ENCODE measurements around the gene KLHL21. TPM values are rescaled to one million over a fixed set of nuclear protein-coding genes. Genes with fewer than 3 reads are reported as not detected.
"Not testable (repeated sequence)": the region's sequence is repeated elsewhere in the genome, so short reads cannot be mapped to it uniquely, and the experiment has no call there.

The KLHL21 gene, protein sequence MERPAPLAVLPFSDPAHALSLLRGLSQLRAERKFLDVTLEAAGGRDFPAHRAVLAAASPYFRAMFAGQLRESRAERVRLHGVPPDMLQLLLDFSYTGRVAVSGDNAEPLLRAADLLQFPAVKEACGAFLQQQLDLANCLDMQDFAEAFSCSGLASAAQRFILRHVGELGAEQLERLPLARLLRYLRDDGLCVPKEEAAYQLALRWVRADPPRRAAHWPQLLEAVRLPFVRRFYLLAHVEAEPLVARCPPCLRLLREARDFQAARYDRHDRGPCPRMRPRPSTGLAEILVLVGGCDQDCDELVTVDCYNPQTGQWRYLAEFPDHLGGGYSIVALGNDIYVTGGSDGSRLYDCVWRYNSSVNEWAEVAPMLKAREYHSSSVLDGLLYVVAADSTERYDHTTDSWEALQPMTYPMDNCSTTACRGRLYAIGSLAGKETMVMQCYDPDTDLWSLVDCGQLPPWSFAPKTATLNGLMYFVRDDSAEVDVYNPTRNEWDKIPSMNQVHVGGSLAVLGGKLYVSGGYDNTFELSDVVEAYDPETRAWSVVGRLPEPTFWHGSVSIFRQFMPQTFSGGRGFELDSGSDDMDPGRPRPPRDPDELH
- 10 to 100 TPM; 31.2 TPM for total RNA-seq

DNA sequence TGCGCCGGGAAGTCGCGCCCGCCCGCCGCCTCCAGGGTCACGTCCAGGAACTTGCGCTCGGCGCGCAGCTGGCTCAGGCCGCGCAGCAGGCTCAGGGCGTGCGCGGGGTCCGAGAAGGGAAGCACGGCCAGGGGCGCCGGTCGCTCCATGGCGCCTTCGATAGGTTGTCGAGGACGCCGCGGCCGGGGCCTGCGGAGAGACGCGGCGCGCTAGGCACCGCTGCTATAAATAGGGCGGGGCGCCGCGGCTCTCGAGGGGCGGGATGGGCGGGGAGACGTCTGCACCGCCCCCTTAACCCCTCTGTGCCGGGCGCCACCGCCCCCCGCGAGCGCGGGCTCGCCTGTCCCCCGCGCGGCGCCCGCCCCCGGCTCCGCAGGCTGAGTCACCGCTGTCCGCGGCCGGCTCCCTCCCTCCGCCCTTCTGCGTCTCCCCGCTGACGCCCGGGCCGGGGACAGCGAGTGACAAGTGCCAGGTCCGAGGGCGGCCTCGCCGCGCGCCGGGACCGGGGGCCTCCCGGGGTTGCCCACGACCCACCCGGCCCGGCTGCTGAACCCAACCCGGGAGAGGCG, at the start of gene KLHL21:
KLHL21 (minus strand) TSS at position 201 of the 569 bp plus-strand sequence; CDS start at position 149, 52 bp downstream.
- H3K27me3 Mint-ChIP-seq, result no peaks in the 10 kb centered on the region

DNA sequence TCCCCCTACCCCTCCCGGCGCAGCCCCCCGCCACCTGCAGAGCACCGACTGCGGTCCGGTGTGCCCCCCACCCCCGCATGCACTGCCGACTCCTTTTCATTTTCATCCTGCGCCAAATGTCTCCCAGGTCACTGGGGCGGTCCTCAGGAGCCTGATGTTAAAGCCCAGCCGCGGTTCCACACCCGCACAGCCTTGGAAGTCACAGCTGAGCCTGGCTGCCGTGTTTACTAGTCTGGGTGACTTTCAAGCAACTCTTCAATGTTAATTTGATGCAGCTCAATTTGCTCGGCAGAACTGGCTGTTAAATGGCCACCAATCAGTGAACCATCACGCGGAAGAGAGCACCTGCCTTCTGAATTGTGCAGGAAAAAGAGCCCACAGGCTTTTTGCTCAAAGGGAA, 49.2 kb upstream of the KLHL21 start:
- Mint-ChIP-seq H3K27ac (no peak overlapping the region), H3K4me1 (peaks cover under 1% of the 10 kb centered on the region), H3K36me3 (peaks cover 13% of the 10 kb centered on the region), H3K4me3 (no peak overlapping the region), H3K27me3 (no peaks in the 10 kb centered on the region), H3K9me3 (no peaks in the 10 kb centered on the region)
- no peak for DNase-seq

More for the DNA sequence above, at the start of gene KLHL21:
- Mint-ChIP-seq H3K4me3 (peak within 1 kb of the TSS; percentile 95), H3K4me1 (peaks cover 35% of the 10 kb centered on the region), H3K9me3 (no peaks in the 10 kb centered on the region), H3K36me3 (peaks cover 29% of the 10 kb centered on the region), H3K27ac (peak within 1 kb of the TSS; percentile 97)
- peak; percentile 96 for DNase-seq

DNA sequence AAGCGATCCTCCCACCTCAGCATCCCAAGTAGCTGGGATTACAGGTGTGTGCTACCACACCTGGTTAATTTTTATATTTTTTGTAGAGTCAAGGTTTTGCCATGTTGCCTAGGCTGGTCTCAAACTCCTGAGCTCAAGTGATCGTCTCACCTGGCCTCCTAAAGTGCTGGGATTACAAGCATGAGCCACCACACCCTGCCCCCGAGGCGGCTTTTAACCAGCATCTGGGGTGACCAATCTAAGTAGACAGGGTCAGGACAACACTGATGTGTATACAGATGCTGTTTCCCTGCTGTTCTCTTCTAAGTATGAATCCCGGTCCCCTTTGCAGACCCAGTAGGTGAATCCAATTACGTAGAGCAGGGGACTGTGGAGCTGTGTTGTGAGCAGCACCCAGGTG, 45.9 kb upstream of the KLHL21 start:
- no peak for DNase-seq
- Mint-ChIP-seq H3K27ac (no peak overlapping the region), H3K4me3 (no peak overlapping the region), H3K36me3 (peaks cover 18% of the 10 kb centered on the region), H3K9me3 (no peaks in the 10 kb centered on the region), H3K27me3 (no peaks in the 10 kb centered on the region), H3K4me1 (no peaks in the 10 kb centered on the region)

DNA sequence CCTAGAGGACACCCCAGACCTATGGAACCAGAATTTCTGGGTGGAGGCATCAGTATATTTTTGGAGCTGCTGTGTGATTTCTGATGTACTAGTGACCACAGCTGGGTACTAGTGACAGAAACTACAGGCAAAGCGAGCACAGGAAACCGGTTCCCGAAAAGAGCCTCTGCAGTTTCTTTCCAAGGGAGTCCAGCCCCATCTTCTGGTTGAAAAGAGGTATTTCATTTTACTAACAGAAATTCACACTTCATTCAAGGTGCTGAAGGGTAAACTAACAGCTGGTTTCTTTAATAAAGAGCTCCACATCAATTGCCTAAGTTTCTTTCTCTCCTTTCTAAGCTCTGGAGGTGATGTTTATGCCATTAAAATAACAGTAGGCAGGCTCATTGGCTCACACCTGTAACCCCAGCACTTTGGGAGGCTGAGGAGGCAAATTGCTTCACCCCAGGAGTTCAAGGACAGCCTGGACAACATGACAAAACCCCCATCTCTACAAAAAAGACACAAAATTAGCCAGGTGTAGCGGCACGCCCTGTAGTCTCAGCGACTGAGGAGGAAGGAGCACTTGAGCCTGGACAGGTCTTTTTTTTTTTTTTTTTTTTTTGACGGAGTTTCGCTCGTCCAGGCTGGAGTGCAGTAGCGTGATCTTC, 44.0 kb upstream of the KLHL21 start:
- Mint-ChIP-seq H3K27me3 (no peaks in the 10 kb centered on the region), H3K36me3 (peaks cover 21% of the 10 kb centered on the region), H3K4me1 (no peaks in the 10 kb centered on the region), H3K27ac (no peak overlapping the region), H3K9me3 (no peaks in the 10 kb centered on the region), H3K4me3 (no peak overlapping the region)
- no peak for DNase-seq

DNA sequence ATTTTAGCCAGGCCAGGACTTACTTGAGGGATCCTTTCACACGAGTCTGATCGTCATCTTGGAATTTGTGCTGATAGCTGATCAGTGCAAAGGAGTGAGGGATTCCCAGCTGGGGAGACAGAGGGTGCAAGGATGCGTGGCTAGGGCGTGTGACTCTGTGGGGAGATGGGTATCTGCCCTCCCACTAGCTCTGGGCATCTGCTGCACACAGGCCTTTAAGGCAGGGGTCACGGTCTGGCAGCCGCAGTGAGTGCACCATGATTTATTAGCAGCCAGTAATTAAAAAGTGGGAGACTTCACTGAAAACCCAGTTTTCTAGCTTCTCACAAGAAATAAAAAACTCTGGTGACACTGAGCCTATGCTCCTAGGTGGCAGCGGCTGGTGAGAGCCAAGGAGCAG, 42.3 kb upstream of the KLHL21 start:
- no peak overlapping the region for H3K27ac Mint-ChIP-seq
- DNase-seq, result no peak
- no peaks in the 10 kb centered on the region for H3K9me3 Mint-ChIP-seq
- no peaks in the 10 kb centered on the region for H3K4me1 Mint-ChIP-seq
- no peak overlapping the region for H3K4me3 Mint-ChIP-seq
- H3K27me3 Mint-ChIP-seq, result no peaks in the 10 kb centered on the region
- peaks cover 22% of the 10 kb centered on the region for H3K36me3 Mint-ChIP-seq

DNA sequence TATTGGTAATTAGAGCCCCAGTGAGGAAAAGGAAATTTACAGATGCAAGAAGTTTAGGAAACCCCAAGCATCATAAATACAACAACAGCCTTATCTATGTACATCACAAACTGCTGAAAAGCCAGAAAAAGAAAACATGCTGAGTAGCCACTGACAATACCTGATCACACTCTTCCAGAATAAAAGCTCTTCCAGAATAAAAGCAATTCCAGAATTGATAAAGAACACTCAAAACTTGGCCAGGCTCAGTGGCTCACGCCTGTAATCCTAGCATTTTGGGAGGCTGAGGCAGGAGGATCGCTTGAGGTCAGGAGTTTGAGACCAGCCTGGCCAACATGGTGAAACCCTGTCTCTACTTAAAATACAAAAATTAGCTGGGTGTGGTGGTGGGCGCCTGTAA, 38.2 kb upstream of the KLHL21 start:
- peaks cover 27% of the 10 kb centered on the region for H3K36me3 Mint-ChIP-seq
- H3K27ac Mint-ChIP-seq, H3K9me3 Mint-ChIP-seq, H3K27me3 Mint-ChIP-seq, H3K4me1 Mint-ChIP-seq, DNase-seq, H3K4me3 Mint-ChIP-seq: not testable (repeated sequence)

DNA sequence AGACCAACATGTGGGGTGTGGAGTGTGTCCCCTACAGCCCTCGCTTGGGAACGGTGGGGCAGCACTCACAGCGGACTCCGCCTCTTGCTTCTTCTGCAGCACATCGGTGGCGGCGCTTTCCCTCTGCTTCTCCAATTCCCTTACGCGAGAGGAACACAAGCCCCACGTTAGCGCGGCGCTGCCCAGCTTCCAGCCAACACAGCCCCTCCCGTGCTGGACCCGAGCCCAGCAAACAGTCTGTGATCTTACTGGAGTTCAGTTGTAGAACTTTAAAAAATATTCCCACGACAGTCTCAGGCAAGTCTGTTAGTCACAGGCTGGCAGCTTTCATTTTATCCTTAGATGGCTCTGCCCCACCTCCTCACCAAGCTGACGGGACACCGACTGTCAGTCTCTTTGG, 35.6 kb upstream of the KLHL21 start:
- no peak for DNase-seq
- no peaks in the 10 kb centered on the region for H3K27me3 Mint-ChIP-seq
- H3K27ac Mint-ChIP-seq, result no peak overlapping the region
- no peaks in the 10 kb centered on the region for H3K9me3 Mint-ChIP-seq
- H3K4me3 Mint-ChIP-seq, result no peak overlapping the region
- no peaks in the 10 kb centered on the region for H3K4me1 Mint-ChIP-seq
- peaks cover 20% of the 10 kb centered on the region for H3K36me3 Mint-ChIP-seq

DNA sequence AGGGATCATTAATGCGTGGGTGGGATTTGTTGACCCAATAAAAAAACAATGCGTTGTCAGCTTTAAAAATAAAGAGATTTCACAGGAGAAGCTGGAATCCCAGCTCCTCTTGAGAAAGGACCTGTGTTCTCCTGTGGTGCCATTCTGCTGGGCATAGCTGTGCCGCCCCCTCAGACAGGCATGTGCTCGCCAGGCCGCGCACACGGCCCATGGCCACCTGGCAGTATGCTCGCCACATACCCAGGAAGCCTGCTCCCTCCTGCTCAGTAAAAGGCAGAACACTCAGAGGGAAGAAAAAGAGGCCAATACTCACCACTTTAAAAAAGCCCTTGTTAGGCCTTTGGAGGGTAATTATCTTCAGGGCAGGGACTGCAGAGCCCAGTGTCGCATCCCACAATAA, 35.1 kb upstream of the KLHL21 start:
- H3K4me3 Mint-ChIP-seq, result no peak overlapping the region
- DNase-seq, result no peak
- peaks cover 20% of the 10 kb centered on the region for H3K36me3 Mint-ChIP-seq
- H3K27ac Mint-ChIP-seq, result no peak overlapping the region
- no peaks in the 10 kb centered on the region for H3K4me1 Mint-ChIP-seq
- H3K27me3 Mint-ChIP-seq, result no peaks in the 10 kb centered on the region
- H3K9me3 Mint-ChIP-seq, result no peaks in the 10 kb centered on the region

DNA sequence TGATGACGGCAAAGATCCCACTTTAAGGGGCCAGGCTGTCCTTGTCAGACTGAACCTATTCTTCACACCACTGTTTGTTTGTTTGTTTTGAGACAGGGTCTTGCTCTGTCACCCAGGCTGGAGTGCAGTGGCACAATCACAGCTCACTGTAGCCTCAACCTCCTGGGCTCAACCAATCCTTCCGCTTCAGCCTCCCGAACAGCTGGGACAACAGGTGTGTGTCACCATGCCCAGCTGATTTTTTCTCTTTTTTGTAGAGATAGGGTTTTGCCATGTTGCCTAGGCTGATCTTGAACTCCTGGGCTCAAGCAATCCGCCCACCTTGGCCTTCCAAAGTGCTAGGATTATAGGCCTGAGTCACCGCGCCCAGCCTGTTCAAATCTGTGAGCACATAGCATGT, 34.1 kb upstream of the KLHL21 start:
- H3K4me1 Mint-ChIP-seq, DNase-seq, H3K4me3 Mint-ChIP-seq, H3K27me3 Mint-ChIP-seq, H3K27ac Mint-ChIP-seq, H3K9me3 Mint-ChIP-seq: not testable (repeated sequence)
- peaks cover 12% of the 10 kb centered on the region for H3K36me3 Mint-ChIP-seq

DNA sequence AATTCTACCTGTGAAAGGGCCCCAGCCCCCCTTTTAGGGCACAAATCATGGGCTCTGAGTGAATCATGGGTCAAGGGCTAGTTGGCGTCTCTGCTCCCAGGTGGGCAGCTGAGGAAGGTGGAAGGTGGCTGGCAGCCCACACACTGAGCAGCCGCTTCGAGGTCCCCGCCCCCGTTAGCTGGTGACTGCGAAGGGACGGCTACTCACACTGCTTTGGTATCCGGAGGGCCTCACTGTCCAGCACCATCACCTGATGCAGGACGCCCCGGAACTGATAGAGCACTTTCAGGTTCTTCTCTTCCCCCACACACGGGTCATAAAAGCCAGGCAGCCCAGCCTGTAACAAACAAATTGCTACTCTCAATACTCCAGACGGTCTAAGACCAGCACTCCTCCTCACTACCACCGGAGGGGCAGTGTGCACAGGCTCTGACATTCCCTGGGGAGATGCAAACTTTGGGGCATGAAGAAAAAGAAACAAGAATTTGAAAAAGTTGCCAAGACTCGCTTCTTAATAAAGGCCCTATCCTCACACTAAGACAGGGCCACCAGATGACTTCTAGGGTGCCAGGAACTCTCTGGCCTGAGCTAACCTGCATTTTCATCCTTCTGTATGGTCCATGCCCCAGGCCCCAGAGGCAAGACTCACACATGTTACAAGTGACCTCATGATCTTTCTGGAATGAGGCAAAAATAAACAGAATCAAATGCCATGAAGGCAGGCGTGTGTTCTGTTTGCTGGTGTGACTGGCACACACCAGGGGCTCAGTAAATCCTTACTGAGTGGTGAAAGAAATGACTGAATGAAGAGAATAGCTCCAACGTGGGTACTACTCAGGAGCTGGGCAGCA, 33.5 kb upstream of the KLHL21 start:
- no peaks in the 10 kb centered on the region for H3K4me1 Mint-ChIP-seq
- no peak overlapping the region for H3K27ac Mint-ChIP-seq
- no peak overlapping the region for H3K4me3 Mint-ChIP-seq
- H3K36me3 Mint-ChIP-seq, result peaks cover 12% of the 10 kb centered on the region
- no peaks in the 10 kb centered on the region for H3K27me3 Mint-ChIP-seq
- no peaks in the 10 kb centered on the region for H3K9me3 Mint-ChIP-seq
- no peak for DNase-seq

DNA sequence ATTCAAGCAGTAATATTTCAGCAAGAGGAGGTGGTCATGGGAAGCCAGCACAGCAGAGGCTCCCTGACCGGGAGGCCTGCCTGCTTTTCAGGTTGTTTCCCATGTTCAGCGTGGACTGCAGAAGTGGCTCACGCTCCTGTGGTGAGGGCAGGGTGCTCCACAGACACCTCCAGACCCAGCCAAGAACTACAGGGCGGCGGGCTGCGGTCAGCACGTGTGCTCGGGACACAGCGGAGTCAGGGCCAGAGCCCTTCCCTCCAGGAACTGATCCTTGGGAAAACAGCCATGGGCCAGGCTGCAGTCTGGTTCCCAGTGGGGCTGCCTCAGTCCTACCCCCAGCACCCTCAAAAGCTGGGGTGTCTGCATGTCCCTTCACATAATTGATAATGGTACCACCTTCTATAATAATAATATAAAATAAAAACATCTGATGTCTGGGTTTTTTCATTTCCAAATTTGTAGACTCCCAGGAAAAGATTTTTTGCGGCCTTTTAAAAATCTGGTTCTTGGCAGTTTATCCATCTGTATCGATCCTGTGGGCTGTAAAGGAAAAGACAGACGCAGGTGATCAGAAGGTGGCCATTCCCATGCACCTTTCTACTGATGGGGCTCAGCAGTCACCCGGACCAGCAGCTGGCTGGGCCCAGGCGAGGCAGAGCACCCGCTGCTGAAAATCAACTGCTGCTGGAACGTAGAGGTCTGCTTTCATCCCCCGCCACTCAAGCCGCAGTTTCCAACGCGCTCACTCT, 32.7 kb upstream of the KLHL21 start:
- no peaks in the 10 kb centered on the region for H3K27me3 Mint-ChIP-seq
- no peaks in the 10 kb centered on the region for H3K9me3 Mint-ChIP-seq
- H3K27ac Mint-ChIP-seq, result no peak overlapping the region
- DNase-seq, result no peak
- peaks cover 8% of the 10 kb centered on the region for H3K36me3 Mint-ChIP-seq
- H3K4me3 Mint-ChIP-seq, result no peak overlapping the region
- no peaks in the 10 kb centered on the region for H3K4me1 Mint-ChIP-seq

DNA sequence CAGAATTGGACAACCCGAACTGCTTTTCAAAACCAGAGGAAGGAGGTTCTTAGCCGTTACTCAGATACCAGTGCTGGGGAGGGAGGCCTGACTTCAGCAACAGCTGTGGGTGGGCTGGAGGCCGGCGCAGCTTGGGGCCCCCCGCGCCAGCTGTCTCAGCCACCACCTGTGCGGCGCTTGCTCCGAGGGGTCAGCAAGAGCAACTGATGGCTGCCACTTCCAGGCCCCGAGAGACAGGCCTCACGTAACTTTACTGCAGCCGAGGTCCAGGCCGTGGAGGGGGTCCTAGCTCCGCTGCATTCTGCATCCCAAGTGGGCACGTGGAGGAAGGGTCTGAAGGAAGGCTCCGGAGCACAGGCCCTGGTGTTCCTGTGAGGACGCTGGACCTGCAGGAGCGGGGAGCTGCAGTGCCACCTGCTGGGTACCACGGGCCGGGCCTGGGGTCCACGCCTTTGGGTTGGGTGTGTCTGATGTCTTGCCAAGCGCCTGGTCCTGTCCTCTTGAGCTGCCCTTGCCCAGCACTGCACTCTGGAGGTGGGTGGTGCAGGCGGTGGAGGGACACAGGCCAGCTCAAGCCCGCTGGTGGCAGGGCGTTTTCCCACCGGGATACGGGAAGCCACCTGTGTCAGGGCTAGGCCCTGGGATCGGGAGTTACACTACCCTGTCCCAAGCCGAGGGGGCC, 31.8 kb upstream of the KLHL21 start:
- H3K4me1 Mint-ChIP-seq, result no peaks in the 10 kb centered on the region
- DNase-seq, result peak; percentile 42
- H3K27ac Mint-ChIP-seq, result no peak overlapping the region
- H3K9me3 Mint-ChIP-seq, result no peaks in the 10 kb centered on the region
- no peaks in the 10 kb centered on the region for H3K27me3 Mint-ChIP-seq
- H3K36me3 Mint-ChIP-seq, result peaks cover 4% of the 10 kb centered on the region
- no peak overlapping the region for H3K4me3 Mint-ChIP-seq

DNA sequence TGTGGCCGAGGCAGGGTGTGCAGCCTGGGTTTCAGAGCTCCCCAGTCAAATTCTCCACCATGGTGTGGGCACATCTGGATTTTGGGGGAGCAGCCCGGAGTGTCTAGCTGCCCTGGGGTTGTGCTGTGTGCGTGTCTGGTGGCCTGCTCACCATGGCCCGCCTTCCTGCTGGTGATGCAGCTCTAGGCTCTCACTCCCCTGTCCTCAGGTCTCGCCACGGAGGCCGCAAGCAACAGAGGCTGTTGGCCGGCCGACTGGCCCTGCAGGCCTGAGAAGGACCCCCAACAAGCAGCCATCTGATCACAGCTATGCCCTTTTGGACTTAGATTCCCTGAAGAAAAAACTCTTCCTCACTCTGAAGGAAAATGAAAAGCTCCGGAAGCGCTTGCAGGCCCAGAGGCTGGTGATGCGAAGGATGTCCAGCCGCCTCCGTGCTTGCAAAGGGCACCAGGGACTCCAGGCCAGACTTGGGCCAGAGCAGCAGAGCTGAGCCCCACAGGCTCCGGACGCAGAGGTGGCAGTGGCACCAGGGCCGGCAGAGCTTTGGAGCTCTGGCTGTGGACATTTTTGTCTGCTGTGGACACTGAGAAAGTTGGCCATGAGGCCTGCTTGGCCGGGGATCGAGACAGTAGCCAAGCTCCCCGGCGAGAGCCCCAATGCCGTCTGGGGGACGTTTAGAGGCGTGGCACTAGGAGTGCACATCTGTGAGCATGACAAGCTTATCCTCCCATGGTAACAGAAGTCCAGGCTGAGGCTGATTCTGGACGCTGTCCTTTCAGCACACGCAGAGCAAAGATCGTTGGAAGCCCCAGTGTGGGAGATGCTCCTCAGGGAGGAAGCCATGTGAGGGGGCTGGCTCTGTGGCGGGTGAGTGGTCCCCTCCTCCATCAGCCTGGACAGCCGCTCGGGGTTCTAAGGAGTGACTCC, 30.2 kb upstream of the KLHL21 start:
- no peak for DNase-seq
- Mint-ChIP-seq H3K27ac (no peak overlapping the region), H3K4me1 (peaks cover 1% of the 10 kb centered on the region), H3K9me3 (no peaks in the 10 kb centered on the region), H3K36me3 (peaks cover 5% of the 10 kb centered on the region), H3K4me3 (no peak overlapping the region), H3K27me3 (no peaks in the 10 kb centered on the region)
